NCI-H446 treated with DMSO at 0.1 percent for 48 hours (cell line): ENCODE results near the gene ARHGEF10L.
"Not testable (repeated sequence)": the region's sequence is repeated elsewhere in the genome, so short reads cannot be mapped to it uniquely, and the experiment has no call there.

Source experiments
- DNase-seq: peaks from one replicate; lab custom pipeline; 2025; lab: John Stamatoyannopoulos, UW

ARHGEF10L gene

DNA sequence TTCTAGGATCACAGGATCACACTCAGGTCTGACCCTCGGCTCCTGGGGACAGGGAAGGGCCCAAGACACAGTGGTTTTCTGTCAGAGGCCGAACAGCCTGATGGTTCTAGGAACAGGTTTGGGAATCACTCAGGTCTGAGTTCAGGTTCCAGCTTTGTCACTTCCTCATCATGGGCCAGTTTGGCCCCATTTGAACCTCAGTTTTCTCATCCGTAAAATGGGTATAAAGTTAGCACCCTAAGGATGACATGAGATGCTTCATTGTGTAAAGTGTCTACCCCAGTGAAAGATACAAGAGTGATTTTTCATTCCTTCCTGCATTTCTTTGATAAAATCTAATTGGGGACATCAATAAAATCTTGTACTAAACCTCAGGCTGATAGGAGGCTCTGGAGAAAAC is 204.4 kb downstream of the ARHGEF10L start:
- DNase-seq: no peak

DNA sequence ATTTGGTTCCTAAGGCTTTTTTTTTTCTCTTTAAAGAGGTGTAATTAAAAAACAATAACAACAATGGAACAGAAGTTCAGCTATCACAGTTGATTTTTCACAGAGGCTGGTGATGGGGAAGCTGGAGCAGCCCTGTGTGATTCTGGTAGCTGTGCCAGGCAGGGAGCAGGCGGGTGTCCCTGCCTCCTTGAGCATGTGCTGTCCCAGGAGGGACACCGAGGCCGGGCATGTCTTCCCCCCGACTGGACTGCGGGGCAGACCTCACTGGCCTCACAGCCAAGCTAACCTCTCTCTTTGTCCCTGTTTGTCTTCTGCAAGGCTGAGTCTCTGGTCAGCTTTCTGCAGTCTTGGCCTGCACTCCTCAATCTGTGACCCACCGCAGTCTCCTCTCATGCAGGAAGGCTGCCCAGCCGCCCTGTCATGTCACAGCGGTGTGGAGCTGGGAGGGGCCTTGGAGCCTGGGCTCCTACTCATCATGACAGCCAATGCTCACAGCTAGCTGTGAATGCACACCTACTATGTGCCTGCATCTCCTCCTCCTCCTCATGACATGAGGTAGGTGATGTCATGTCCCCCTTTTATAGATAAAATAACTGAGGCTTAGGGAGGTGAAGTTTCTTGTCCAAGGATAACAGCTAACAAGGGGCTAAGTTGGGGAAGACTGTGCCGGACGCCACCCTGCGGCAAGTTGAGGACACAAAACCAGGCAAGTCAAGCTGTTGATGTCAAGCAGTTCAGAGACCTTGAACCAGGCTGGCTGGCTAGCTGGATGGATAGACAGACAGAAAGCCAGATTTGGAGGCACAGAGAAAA is 205.4 kb downstream of the ARHGEF10L start:
- no peak for DNase-seq

DNA sequence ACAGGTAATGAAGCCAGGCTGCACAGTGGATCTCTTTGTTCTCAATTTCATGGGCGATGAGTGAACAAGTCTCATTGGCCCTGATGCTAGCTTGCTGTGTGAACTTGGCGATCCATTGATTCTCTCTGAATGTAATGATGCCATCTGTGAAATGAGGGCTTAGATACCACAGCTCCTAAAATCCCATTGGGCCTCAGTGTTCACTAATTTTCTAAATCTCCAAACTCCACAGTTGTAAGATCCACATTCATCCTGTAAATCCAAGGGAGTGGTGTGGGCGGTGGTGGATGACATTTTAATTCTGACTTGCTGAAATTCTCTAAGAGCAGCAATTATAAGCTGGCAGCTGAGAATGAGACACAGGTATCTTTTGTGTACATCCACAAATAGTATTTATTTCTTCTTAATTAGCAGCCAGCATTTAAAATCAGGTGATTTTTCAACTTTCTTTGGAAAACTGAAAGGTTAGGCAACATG is 206.0 kb downstream of the ARHGEF10L start:
- peak; percentile 27 for DNase-seq

DNA sequence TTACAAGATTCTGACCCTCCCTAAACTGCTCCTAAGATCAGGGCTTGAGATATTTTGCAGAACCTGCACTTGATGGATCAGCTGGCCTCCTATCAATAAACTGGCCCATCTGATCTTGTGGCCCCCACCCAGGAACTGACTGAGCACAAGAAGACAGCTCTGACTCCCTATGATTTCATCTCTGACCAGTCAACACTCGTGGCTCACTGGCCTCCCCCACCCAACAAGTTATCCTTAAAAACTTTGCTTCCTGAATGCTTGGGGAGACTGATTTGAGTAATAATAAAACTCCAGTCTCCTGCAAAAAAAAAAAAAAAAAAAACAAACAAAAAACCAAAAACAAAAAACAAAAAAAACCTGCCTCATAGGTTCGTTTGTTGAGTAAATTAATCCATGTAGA is 206.8 kb downstream of the ARHGEF10L start:
- not testable (repeated sequence) for DNase-seq

DNA sequence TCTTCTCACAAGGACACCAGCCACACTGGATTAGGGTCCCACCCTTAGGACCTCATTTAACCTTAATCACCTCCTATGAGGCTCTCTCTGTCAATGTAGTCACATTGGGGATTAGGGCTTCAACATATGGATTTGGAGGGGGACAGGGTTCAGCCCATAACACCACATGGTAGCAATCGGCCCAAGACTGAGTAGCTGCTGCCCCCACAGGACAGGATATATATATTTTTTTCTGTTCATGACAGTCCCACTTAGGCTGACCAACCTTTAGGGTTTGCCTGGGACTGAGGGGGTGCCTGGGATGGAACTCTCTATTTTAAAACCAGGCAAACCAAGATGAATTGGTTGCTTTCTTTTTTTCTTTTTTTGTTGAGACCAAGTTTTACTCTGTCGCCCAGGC is 207.4 kb downstream of the ARHGEF10L start:
- no peak for DNase-seq
